ENCODE results near the gene NAP1L4. TPM values are rescaled to one million over a fixed set of nuclear protein-coding genes. Genes with fewer than 3 reads are reported as not detected.

Gene NAP1L4
- total and polyA plus RNA-seq, 2 of the 8 experiments (the other 6 are each of a cell fraction or from before 2014, with no cell fraction given): 75.8 to 194 TPM

- TF ChIP-seq BRCA1 (IDR thresholded peaks at IDR 0.05; ENCODE audit: low read depth, low read length): no peak
- no peak for TF ChIP-seq CHD7 (IDR thresholded peaks at IDR 0.05; ENCODE audit: insufficient replicate concordance, low read length)
- TF ChIP-seq SP2 (IDR thresholded peaks at IDR 0.05; ENCODE audit: low read length): no peak
- TF ChIP-seq SRF (IDR thresholded peaks at IDR 0.05; ENCODE audit: low read depth, low read length): no peak
- TF ChIP-seq ATF3 (IDR thresholded peaks at IDR 0.05; ENCODE audit: insufficient read depth, low read depth, low read length): no peak
- no peak for TF ChIP-seq EGR1 (IDR thresholded peaks at IDR 0.05; ENCODE audit: borderline replicate concordance, low read depth, low read length)
Observed at GRCh38 chr11:2899080-2899783, 92.9 kb downstream of the NAP1L4 start (continued).

Measured in H1 (cell line).